SK-N-SH (cell line): ENCODE results near the gene ACTR6. TPM values are rescaled to one million over a fixed set of nuclear protein-coding genes. Genes with fewer than 3 reads are reported as not detected.

Experiments used
- CTCF ChIA-PET: fragments of 300-600, 350-600 bp; formaldehyde crosslinking; extraction: SDS; loops from one replicate; lab custom pipeline; 2021; lab: Yijun Ruan, JAX
- POLR2A ChIA-PET: fragments of 350-600 bp; sonication (Branson Sonifier 250); formaldehyde crosslinking; extraction: SDS; loops from one replicate; lab custom pipeline; 2020; ENCODE audit warnings: antibody characterized with exemption, inconsistent platforms; lab: Yijun Ruan, JAX
- DNase-seq: peaks from one replicate; pipeline ENCODE4 v3.0.0; 2012
- H2AFZ ChIP-seq: fragments of 200-600 bp; sonication (generic); 2 replicates; pipeline ENCODE4 v1.8.1; 2016; ENCODE audit warnings: antibody characterized with exemption, mild to moderate bottlenecking, low read depth
- H3F3A ChIP-seq: fragments of 200-600 bp; sonication (generic); replicated peaks from 2 replicates; pipeline ENCODE3; 2016; ENCODE audit warnings: antibody characterized with exemption, mild to moderate bottlenecking; ENCODE audit not compliant: insufficient read depth
- H3K27ac ChIP-seq, 2 experiments: fragments of 200-500 bp in 1 of 2; fragments of 200-600 bp in 1 of 2; sonication (Bioruptor generic) in 1 of 2; sonication (generic), shearing (Covaris generic) in 1 of 2; 2 replicates each; pipeline versions ENCODE4 v1.5.1 to v1.6.1; 2014 to 2016; ENCODE audit warnings: low read depth in 2 of 2, inconsistent platforms in 1 of 2, low read length in 1 of 2, mild to moderate bottlenecking in 1 of 2, mixed read lengths in 1 of 2
- H3K27me3 ChIP-seq: fragments of 200-600 bp; sonication (generic), shearing (Covaris generic); 2 replicates; pipeline ENCODE4 v1.6.1; 2016; ENCODE audit warnings: mixed run types; ENCODE audit not compliant: insufficient read depth
- H3K36me3 ChIP-seq, 2 experiments: fragments of 200-500 bp in 1 of 2; fragments of 200-600 bp in 1 of 2; sonication (Bioruptor generic) in 1 of 2; sonication (generic) in 1 of 2; replicated peaks in 1 of 2; 2 replicates each; pipeline versions ENCODE3 to v1.5.1; 2014 to 2016; ENCODE audit warnings: low read length in 1 of 2, mild to moderate bottlenecking in 1 of 2; ENCODE audit not compliant: insufficient read depth in 2 of 2, control insufficient read depth in 1 of 2
- H3K4me1 ChIP-seq, 2 experiments: fragments of 200-500 bp in 1 of 2; fragments of 200-600 bp in 1 of 2; sonication (Bioruptor generic) in 1 of 2; sonication (generic), shearing (Covaris generic) in 1 of 2; 2 replicates each; pipeline versions ENCODE4 v1.5.1 to v1.6.1; 2014 to 2016; ENCODE audit warnings: low read depth in 1 of 2, low read length in 1 of 2, mixed run types in 1 of 2; ENCODE audit not compliant: insufficient read depth in 2 of 2, control insufficient read depth in 1 of 2
- H3K4me2 ChIP-seq: fragments of 200-600 bp; sonication (generic), shearing (Covaris generic); 2 replicates; pipeline ENCODE4 v1.6.1; 2017; ENCODE audit warnings: mixed run types
- H3K4me3 ChIP-seq, 2 experiments: fragments of 200-500 bp in 1 of 2; fragments of 200-600 bp in 1 of 2; sonication (Bioruptor generic) in 1 of 2; sonication (generic), shearing (Covaris generic) in 1 of 2; 2 replicates each; pipeline versions ENCODE4 v1.5.1 to v1.8.1; 2014 to 2016; ENCODE audit warnings: low read depth in 2 of 2, inconsistent platforms in 1 of 2, low read length in 1 of 2, mild to moderate bottlenecking in 1 of 2, mixed read lengths in 1 of 2, moderate library complexity in 1 of 2
- H3K79me2 ChIP-seq: fragments of 200-600 bp; sonication (generic); 2 replicates; pipeline ENCODE4 v1.8.1; 2017; ENCODE audit warnings: mild to moderate bottlenecking; ENCODE audit not compliant: insufficient read depth
- H3K9ac ChIP-seq: fragments of 200-600 bp; sonication (generic); 2 replicates; pipeline ENCODE4 v1.6.1; 2017; ENCODE audit warnings: mixed run types
- H3K9me2 ChIP-seq: fragments of 200-600 bp; sonication (generic); 2 replicates; pipeline ENCODE4 v1.6.1; 2017; ENCODE audit warnings: mixed run types
- H3K9me3 ChIP-seq: fragments of 200-600 bp; sonication (generic); 2 replicates; pipeline ENCODE4 v1.6.1; 2017; ENCODE audit warnings: mixed run types, mild to moderate bottlenecking, moderate library complexity
- H4K20me1 ChIP-seq: fragments of 200-600 bp; sonication (generic); 2 replicates; pipeline ENCODE4 v1.6.1; 2017; ENCODE audit warnings: mild to moderate bottlenecking, mixed run types; ENCODE audit not compliant: insufficient read depth
- CHD2 ChIP-seq: fragments of 150-350 bp; IDR thresholded peaks from 2 replicates; pipeline ENCODE4 v1.6.1; 2018; ENCODE audit warnings: low read length; ENCODE audit not compliant: partially characterized antibody
- ELF1 ChIP-seq: IDR thresholded peaks from 2 replicates; pipeline ENCODE4 v1.4.0; 2012
- FOSL2 ChIP-seq: IDR thresholded peaks from 2 replicates; pipeline ENCODE4 v1.4.0; 2012; ENCODE audit warnings: low read depth, mild to moderate bottlenecking, moderate library complexity, borderline replicate concordance
- FOXJ3 ChIP-seq: sonication (generic); formaldehyde crosslinking; IDR thresholded peaks from 2 replicates; pipeline ENCODE4 v1.5.1; 2020; ENCODE audit warnings: mild to moderate bottlenecking, missing genetic modification reagents
- GABPA ChIP-seq: IDR thresholded peaks from 2 replicates; pipeline ENCODE4 v1.4.0; 2012; ENCODE audit warnings: low read depth, mild to moderate bottlenecking
- GATA2 ChIP-seq: sonication (generic); formaldehyde crosslinking; IDR thresholded peaks from 2 replicates; pipeline ENCODE4 v1.5.0; 2020; ENCODE audit warnings: mild to moderate bottlenecking, missing genetic modification reagents
- JUND ChIP-seq: IDR thresholded peaks from 2 replicates; pipeline ENCODE4 v1.4.0; 2012
- MEF2A ChIP-seq: IDR thresholded peaks from 2 replicates; pipeline ENCODE4 v1.4.0; 2012; ENCODE audit warnings: low read depth, borderline replicate concordance
- NRF1 ChIP-seq: IDR thresholded peaks from 2 replicates; pipeline ENCODE4 v1.6.1; 2012; ENCODE audit warnings: low read depth, mild to moderate bottlenecking, low read length
- POLR2AphosphoS5 ChIP-seq: IDR thresholded peaks from 2 replicates; pipeline ENCODE4 v1.6.1; 2012; ENCODE audit warnings: low read depth, low read length
- RFX5 ChIP-seq: IDR thresholded peaks from 2 replicates; pipeline ENCODE4 v1.6.1; 2012; ENCODE audit warnings: mild to moderate bottlenecking, improper control_type of control experiment, low read length
- SIN3A ChIP-seq: IDR thresholded peaks from 2 replicates; pipeline ENCODE4 v1.6.1; 2012; ENCODE audit warnings: low read depth, mild to moderate bottlenecking, low read length, moderate library complexity, borderline replicate concordance
- TCF12 ChIP-seq: IDR thresholded peaks from 2 replicates; pipeline ENCODE4 v1.4.0; 2012
- TEAD4 ChIP-seq: IDR thresholded peaks from 2 replicates; pipeline ENCODE4 v1.4.0; 2012; ENCODE audit warnings: mild to moderate bottlenecking, borderline replicate concordance; ENCODE audit not compliant: insufficient read depth
- USF1 ChIP-seq: IDR thresholded peaks from 2 replicates; pipeline ENCODE4 v1.4.0; 2012; ENCODE audit warnings: low read depth, borderline replicate concordance
- WGBS: methylation state at CpG from one replicate; pipeline ENCODE4 v1.1.6; 2017; ENCODE audit warnings: low lambda C conversion rate; 5-methylcytosine and 5-hydroxymethylcytosine counted together
- polyA plus RNA-seq, 3 experiments: library from polyadenylated mRNA; depleted of rRNA; stranded (reverse); fragments of >200 nt; gene quantifications; 2 replicates each; pipeline ENCODE4 v1.2.3, GENCODE V29; 2012
- TF ChIP-seq, protein P1 (sequence below): IDR thresholded peaks from 2 replicates; pipeline ENCODE4 v1.4.0; 2012; ENCODE audit warnings: low read depth

The ACTR6 gene
- polyA plus RNA-seq, 1 of the 3 experiments (the other 2 are of a cell fraction), result 21.5 TPM

DNA sequence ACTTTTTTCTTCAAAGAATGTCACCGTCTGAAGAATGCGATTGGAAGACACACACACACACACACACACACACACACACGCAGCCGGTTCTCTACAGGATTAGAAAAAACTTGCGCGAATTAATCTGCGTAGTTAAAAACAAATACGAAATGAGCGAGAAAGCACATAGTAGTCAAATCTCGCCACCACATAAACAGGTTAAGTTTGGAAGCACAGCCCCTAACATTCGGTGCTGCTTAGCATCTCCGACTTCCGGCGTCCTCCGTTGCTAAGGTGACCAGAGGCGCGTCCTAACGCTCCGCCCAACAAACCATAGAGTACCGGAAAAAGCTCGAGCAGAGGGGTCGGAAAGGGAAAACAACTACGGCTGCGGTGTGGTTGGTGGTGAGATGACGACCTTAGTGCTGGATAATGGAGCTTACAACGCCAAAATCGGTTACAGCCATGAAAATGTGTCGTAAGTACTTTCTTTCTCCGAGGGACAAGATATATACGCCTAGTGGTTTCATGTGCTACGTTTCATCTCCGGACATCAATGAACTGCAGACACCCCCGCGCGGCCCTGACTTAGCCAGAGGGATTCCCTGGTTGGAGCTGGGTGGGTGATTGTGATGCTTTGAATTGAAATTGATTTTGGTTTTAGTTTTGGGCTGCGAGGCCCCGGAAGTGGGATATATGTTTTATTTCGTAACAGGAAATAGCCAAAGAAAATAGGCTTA is at the start of gene ACTR6 (continued):
- TF ChIP-seq FOXJ3 (CRISPR knock-in tag), result no peak
- TF ChIP-seq ELF1, result peak; percentile 98
- TF ChIP-seq TCF12, result no peak; the same call in 1 of the 2 replicates
- no peak for TF ChIP-seq JUND
- TF ChIP-seq MEF2A, result no peak
- TF ChIP-seq GABPA, result peak; percentile 88
- peak; percentile 99 for TF ChIP-seq SIN3A
- TF ChIP-seq RFX5, result no peak
- peak; percentile 95 for TF ChIP-seq POLR2AphosphoS5
- TF ChIP-seq TEAD4, result no peak
- TF ChIP-seq GATA2, result no peak
- TF ChIP-seq, protein P1, sequence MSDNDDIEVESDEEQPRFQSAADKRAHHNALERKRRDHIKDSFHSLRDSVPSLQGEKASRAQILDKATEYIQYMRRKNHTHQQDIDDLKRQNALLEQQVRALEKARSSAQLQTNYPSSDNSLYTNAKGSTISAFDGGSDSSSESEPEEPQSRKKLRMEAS, result peak; percentile 87
- TF ChIP-seq USF1, result no peak

GRCh38 chr12:100151769-100152168 is 48.8 kb upstream of the ACTR6 start:
- whole genome bisulfite sequencing, result 93% methylated on average over 2 of the region's 2 CpGs
- POLR2A ChIA-PET, result no interaction called here
- CTCF ChIA-PET, result interaction anchor here (4.3 kb wide), 1 partner anchor 13 kb away, joined by 34 read pairs; no protein-coding TSS in a partner anchor

More at GRCh38 chr12:100151769-100152168, 48.8 kb upstream of the ACTR6 start:
- Histone ChIP-seq H3K4me3 (no peak overlapping the region), H3K36me3 (no peaks in the 10 kb centered on the region), H3K79me2 (no peaks in the 10 kb centered on the region), H3K9ac (no peak overlapping the region), H3K27me3 (no peaks in the 10 kb centered on the region), H4K20me1 (no peaks in the 10 kb centered on the region), H2AFZ (no peak overlapping the region), H3K4me1 (peaks cover 0 to 2% of the 10 kb centered on the region in 2 experiments; a peak in 1 of 4 replicates), H3K9me2 (no peaks in the 10 kb centered on the region), H3K9me3 (no peaks in the 10 kb centered on the region), H3K27ac (no peak overlapping the region), H3F3A (no peaks in the 10 kb centered on the region), H3K4me2 (no peak overlapping the region)
- TF ChIP-seq GATA2, result no peak
- TF ChIP-seq FOSL2, result no peak
- TF ChIP-seq, protein P1, result no peak
- TF ChIP-seq RFX5, result no peak
- no peak for TF ChIP-seq CHD2
- no peak for TF ChIP-seq NRF1
- no peak for TF ChIP-seq JUND
- no peak for DNase-seq
